ENCODE measurements around the gene HSP90AA1.

The HSP90AA1 gene

DNA sequence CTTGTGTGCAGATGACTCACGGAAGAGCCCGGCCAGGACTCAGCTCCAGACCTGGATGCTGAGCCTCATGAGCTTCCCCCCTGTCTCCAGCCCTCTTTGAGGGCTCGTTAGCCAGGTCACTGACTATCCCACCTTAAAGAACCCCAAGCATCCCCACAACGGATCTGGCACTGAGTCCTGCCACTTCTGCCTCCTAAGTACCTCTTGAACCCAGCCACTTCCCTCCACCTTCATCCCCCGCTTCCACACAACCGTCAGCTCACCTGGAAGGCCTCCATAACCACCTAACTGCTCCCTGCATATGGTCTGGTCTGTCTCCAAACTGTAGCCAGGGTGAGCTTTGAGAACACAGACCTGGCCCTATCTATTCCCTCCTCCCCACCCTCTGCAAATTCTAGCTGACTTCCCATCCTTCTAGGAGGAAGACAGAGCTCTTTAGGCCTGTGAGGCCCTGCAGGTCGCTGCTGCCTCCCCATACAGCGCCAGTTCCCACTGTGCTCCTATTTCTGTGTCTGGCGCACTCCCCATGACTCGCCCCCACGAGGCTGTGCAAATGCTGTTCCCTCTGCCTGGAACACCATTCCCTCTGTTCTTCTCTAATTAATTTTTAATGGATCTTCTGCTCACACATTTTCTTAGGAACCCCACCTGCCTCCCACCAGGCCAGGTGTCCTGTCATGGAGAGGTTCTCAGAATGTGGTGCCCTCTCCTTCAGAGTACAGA lies 2.9 kb upstream of the HSP90AA1 start:
- H3K36me3 ChIP-seq (ENCODE audit: insufficient read depth, low read length), result peaks cover 11% of the 10 kb centered on the region
- H3K9me3 ChIP-seq (ENCODE audit: insufficient read depth, low read depth, low read length), result no peaks in the 10 kb centered on the region
- H3K79me2 ChIP-seq (ENCODE audit: insufficient read depth, low read length), result peaks cover 21% of the 10 kb centered on the region
- H3K9me2 ChIP-seq (replicated peaks; ENCODE audit: low read depth, low read length), result no peaks in the 10 kb centered on the region
- no peak overlapping the region for H3K4me3 ChIP-seq (ENCODE audit: low read length, poor library complexity, severe bottlenecking)
- no peaks in the 10 kb centered on the region for H3K27me3 ChIP-seq (ENCODE audit: insufficient read depth, low read length, poor library complexity, severe bottlenecking)
- H3F3A ChIP-seq (ENCODE audit: low read depth), result no peaks in the 10 kb centered on the region
- H4K20me1 ChIP-seq (ENCODE audit: insufficient read depth, low read length, poor library complexity, severe bottlenecking), result peaks cover 14% of the 10 kb centered on the region
- H2AFZ ChIP-seq (ENCODE audit: low read length), result no peak overlapping the region
- peak overlapping the region; percentile 88 for H3K4me2 ChIP-seq (ENCODE audit: low read depth, low read length, poor library complexity, severe bottlenecking)
- no peak overlapping the region for H3K9ac ChIP-seq (ENCODE audit: low read depth, low read length, poor library complexity, severe bottlenecking)
- peaks cover 28% of the 10 kb centered on the region for H3K4me1 ChIP-seq (ENCODE audit: insufficient read depth, low read length, poor library complexity, severe bottlenecking)
- TF ChIP-seq, protein P1, sequence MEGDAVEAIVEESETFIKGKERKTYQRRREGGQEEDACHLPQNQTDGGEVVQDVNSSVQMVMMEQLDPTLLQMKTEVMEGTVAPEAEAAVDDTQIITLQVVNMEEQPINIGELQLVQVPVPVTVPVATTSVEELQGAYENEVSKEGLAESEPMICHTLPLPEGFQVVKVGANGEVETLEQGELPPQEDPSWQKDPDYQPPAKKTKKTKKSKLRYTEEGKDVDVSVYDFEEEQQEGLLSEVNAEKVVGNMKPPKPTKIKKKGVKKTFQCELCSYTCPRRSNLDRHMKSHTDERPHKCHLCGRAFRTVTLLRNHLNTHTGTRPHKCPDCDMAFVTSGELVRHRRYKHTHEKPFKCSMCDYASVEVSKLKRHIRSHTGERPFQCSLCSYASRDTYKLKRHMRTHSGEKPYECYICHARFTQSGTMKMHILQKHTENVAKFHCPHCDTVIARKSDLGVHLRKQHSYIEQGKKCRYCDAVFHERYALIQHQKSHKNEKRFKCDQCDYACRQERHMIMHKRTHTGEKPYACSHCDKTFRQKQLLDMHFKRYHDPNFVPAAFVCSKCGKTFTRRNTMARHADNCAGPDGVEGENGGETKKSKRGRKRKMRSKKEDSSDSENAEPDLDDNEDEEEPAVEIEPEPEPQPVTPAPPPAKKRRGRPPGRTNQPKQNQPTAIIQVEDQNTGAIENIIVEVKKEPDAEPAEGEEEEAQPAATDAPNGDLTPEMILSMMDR (conservative IDR thresholded peaks at IDR 0.05; ENCODE audit: low read length), result no peak
- TF ChIP-seq EZH2phosphoT487 (IDR thresholded peaks at IDR 0.05; ENCODE audit: borderline replicate concordance), result no peak

DNA sequence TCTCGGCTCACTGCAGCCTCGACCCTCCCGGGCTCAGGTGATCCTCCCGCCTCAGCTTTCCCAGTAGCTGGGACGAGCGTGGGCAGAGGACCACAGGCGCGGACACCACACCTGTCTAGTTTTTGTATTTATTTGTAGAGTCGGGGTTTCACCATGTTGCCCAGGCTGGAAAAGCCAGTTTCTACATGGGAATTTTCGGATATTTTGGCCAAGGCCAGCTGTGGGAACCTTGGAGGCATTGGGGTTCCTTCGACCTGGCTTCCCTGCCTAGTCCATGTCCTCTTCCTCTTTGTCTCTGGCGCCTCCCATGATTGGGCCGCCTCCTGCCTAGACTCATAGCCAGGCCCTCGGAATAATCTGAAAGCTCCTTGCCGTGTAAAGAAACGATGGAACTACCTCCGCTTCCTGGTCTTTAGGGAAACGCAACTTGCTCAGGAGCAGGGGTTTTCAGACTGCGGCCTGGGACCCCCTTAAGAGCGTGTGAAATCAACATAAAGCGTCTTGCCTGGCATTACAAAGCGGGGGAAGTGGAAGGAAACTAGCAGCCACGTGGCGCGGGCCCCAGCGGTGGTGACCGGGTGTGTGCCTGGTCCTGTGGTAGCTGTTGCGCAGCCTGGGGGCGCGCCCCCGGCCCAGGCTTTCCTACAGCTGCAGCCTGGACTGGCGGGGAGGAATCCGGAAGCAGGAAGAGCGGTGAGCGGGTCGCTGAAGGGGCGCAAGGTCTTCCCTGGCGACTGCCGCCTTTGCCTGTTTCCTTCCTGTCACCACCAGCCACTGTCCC lies 1.4 kb upstream of the HSP90AA1 start:
- H3K27me3 ChIP-seq (ENCODE audit: insufficient read depth, low read length, poor library complexity, severe bottlenecking), result no peaks in the 10 kb centered on the region
- H3K4me1 ChIP-seq (ENCODE audit: insufficient read depth, low read length, poor library complexity, severe bottlenecking), result peaks cover 40% of the 10 kb centered on the region
- peak overlapping the region; percentile 83 for H3K4me3 ChIP-seq (ENCODE audit: low read length, poor library complexity, severe bottlenecking)
- no peaks in the 10 kb centered on the region for H3K9me2 ChIP-seq (replicated peaks; ENCODE audit: low read depth, low read length)
- peaks cover 30% of the 10 kb centered on the region for H4K20me1 ChIP-seq (ENCODE audit: insufficient read depth, low read length, poor library complexity, severe bottlenecking)
- H3K9ac ChIP-seq (ENCODE audit: low read depth, low read length, poor library complexity, severe bottlenecking), result peak overlapping the region; percentile 98
- H3K36me3 ChIP-seq (ENCODE audit: insufficient read depth, low read length), result peaks cover 27% of the 10 kb centered on the region
- peak overlapping the region; percentile 88 for H3K4me2 ChIP-seq (ENCODE audit: low read depth, low read length, poor library complexity, severe bottlenecking)
- H3F3A ChIP-seq (ENCODE audit: low read depth), result no peaks in the 10 kb centered on the region
- peaks cover 36% of the 10 kb centered on the region for H3K79me2 ChIP-seq (ENCODE audit: insufficient read depth, low read length)
- H3K9me3 ChIP-seq (ENCODE audit: insufficient read depth, low read depth, low read length), result no peaks in the 10 kb centered on the region
- TF ChIP-seq, protein P1 (conservative IDR thresholded peaks at IDR 0.05; ENCODE audit: low read length), result no peak
- no peak for TF ChIP-seq EZH2phosphoT487 (IDR thresholded peaks at IDR 0.05; ENCODE audit: borderline replicate concordance)
- H2AFZ ChIP-seq (ENCODE audit: low read length), result peak overlapping the region; percentile 57

DNA sequence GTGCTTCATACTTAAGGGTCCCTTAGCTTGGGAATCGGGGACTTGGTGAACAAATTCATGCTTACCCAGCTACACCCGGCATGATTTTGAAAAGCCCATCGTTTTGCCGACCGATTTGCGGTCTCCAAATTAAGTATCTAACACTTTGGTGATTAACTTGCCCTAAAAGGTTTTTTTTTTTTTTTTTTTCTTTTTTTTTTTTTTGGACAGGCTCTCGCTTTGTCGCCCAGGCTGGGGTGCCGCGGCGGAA lies 843 bp upstream of the HSP90AA1 start:
- H3K4me2 ChIP-seq (ENCODE audit: low read depth, low read length, poor library complexity, severe bottlenecking), result peak overlapping the region; percentile 88
- peak overlapping the region; percentile 83 for H3K4me3 ChIP-seq (ENCODE audit: low read length, poor library complexity, severe bottlenecking)
- H3K9me3 ChIP-seq (ENCODE audit: insufficient read depth, low read depth, low read length), result no peaks in the 10 kb centered on the region
- no peak for TF ChIP-seq EZH2phosphoT487 (IDR thresholded peaks at IDR 0.05; ENCODE audit: borderline replicate concordance)
- TF ChIP-seq, protein P1 (conservative IDR thresholded peaks at IDR 0.05; ENCODE audit: low read length), result no peak
- peak overlapping the region; percentile 98 for H3K9ac ChIP-seq (ENCODE audit: low read depth, low read length, poor library complexity, severe bottlenecking)
- H3K36me3 ChIP-seq (ENCODE audit: insufficient read depth, low read length), result peaks cover 32% of the 10 kb centered on the region
- H3K9me2 ChIP-seq (replicated peaks; ENCODE audit: low read depth, low read length), result no peaks in the 10 kb centered on the region
- H3K79me2 ChIP-seq (ENCODE audit: insufficient read depth, low read length), result peaks cover 42% of the 10 kb centered on the region
- no peaks in the 10 kb centered on the region for H3K27me3 ChIP-seq (ENCODE audit: insufficient read depth, low read length, poor library complexity, severe bottlenecking)
- peaks cover 35% of the 10 kb centered on the region for H4K20me1 ChIP-seq (ENCODE audit: insufficient read depth, low read length, poor library complexity, severe bottlenecking)
- peaks cover 46% of the 10 kb centered on the region for H3K4me1 ChIP-seq (ENCODE audit: insufficient read depth, low read length, poor library complexity, severe bottlenecking)
- H3F3A ChIP-seq (ENCODE audit: low read depth), result no peaks in the 10 kb centered on the region
- H2AFZ ChIP-seq (ENCODE audit: low read length), result peak overlapping the region; percentile 79; the same call in 1 of the 2 replicates

Data from Loucy (cell line).